Activated CD4-positive, alpha-beta T cell treated with anti-CD3 and anti-CD28 coated beads, Interleukin-2, amount 10 ng/mL, durations not matched to agents 7 days and 5 days (primary cell): ENCODE results near the gene FAM107B. TPM values are rescaled to one million over a fixed set of nuclear protein-coding genes. Genes with fewer than 3 reads are reported as not detected.

Source experiments
- CTCF ChIA-PET: fragments of 350-600 bp; sonication (Branson Sonifier 250); formaldehyde crosslinking; loops from one replicate; lab custom pipeline; 2021; ENCODE audit warnings: antibody characterized with exemption; lab: Charles Lee
- POLR2A ChIA-PET: fragments of 350-600 bp; sonication (Branson Sonifier 250); formaldehyde crosslinking; loops from one replicate; lab custom pipeline; 2021; ENCODE audit warnings: antibody characterized with exemption; lab: Charles Lee
- DNase-seq: peaks from one replicate; pipeline ENCODE4 v3.0.0-alpha.2; 2020
- H3K27ac Mint-ChIP-seq: one replicate; pipeline ENCODE4 v1.8.0; 2021; ENCODE audit warnings: mild to moderate bottlenecking, moderate library complexity, mixed read lengths
- H3K27me3 Mint-ChIP-seq: one replicate; pipeline ENCODE4 v1.8.0; 2021; ENCODE audit warnings: mixed read lengths
- H3K36me3 Mint-ChIP-seq: one replicate; pipeline ENCODE4 v1.8.0; 2021; ENCODE audit warnings: low read depth, mixed read lengths
- H3K4me1 Mint-ChIP-seq: one replicate; pipeline ENCODE4 v1.8.0; 2021; ENCODE audit warnings: mixed read lengths
- H3K4me3 Mint-ChIP-seq: one replicate; pipeline ENCODE4 v1.8.0; 2021; ENCODE audit warnings: mild to moderate bottlenecking, moderate library complexity, mixed read lengths
- H3K9me3 Mint-ChIP-seq: one replicate; pipeline ENCODE4 v1.8.0; 2021; ENCODE audit warnings: mixed read lengths
- total RNA-seq, 2 experiments: library from RNA; stranded (reverse); gene quantifications; one replicate each; pipeline ENCODE4 v1.2.3, GENCODE V29; 2021

FAM107B gene
- total RNA-seq, 2 experiments from 2014 or later: 180 to 220 TPM

DNA sequence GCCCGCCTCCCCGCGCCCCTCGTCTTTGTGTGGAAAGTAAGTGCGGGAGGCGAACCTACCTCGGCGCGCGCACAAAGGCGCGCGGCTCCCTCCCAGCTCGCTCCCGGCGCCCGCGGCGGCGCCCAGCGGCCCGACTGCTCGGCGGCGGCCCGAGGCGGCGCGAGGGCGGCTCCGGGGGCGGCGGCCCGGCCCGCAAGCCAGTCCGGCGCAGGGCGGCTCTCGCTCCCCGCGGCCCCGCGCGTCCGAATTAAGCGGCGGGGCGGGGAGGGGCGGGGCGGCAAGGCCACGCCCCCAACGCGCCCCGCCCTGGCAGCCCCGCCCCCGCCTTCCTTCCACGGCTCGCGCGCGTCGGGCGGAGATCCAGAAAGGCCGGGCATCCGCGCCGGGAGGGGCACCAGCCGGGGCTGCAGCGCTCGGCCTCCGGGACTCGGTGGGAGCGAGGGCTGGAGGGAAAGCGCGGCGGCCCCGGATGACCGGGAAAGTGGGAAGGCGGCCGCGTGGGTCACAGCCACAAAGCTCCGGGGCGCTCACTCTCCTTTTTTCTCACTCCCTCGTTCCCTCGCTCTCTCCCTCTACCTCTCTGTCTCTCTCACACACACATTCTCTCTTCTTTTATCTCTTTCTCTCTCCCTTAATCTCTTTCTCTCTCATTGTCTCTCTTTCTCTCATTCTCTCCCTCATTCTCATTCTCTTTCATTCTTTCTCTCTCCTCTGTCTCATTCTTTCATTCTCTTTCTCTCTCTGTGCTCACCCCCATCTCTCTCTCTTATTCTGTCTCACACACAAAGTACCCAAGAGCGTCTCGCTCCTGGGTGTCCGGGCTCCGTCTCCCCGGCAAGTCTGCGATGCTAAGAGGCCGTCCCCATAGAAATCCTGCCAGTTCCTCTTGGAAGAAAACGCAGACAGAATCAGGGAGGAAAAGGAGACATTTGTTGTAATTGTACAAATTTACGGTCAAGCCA lies 170.2 kb downstream of the FAM107B start:
- H3K4me1 Mint-ChIP-seq: peaks cover 59% of the 10 kb centered on the region
- POLR2A ChIA-PET: interaction anchor here (0.8 kb wide), 2 partner anchors 44 to 356 kb away, joined by 3 to 4 read pairs; no protein-coding TSS in a partner anchor
- no peaks in the 10 kb centered on the region for H3K27me3 Mint-ChIP-seq

DNA sequence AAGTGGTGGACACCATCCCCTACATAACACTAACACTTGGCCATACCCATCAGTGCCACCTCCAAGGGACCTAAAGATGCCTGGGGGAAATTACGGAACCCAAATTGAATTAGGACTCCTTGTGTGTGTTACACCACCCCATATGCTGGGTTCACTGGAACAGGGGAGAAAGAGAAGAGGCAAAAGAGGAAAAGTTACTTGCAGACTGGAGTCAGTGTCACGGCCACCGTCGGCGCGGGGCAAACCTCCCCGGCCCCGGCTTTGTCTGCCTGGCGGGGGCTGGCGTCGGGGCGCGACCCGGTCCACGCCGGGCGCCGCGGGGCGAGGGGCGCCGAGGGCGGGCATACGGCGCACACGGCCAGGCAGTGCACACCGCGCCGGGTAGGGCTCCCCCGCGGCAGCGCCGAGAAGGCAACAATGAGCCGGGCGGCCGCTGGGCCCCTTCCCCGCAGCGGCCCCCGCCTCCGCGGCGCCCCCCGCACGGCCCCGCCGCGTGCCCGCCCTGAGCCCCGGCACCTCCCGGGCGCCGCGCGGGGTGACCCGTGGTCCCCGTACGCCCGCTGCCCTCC lies 171.1 kb downstream of the FAM107B start:
- ChIA-PET POLR2A (no interaction called here), CTCF (interaction anchor here (1.0 kb wide), 1 partner anchor 14 kb away, joined by 3 read pairs; no protein-coding TSS in a partner anchor)
- Mint-ChIP-seq H3K9me3 (peaks cover 2% of the 10 kb centered on the region), H3K27me3 (no peaks in the 10 kb centered on the region), H3K4me1 (peaks cover 64% of the 10 kb centered on the region), H3K4me3 (peak overlapping the region; percentile 100), H3K36me3 (peaks cover 49% of the 10 kb centered on the region), H3K27ac (peak overlapping the region; percentile 93)
- no peak for DNase-seq

More for the DNA sequence above, 170.2 kb downstream of the FAM107B start:
- H3K4me3 Mint-ChIP-seq: peak overlapping the region; percentile 88
- H3K27ac Mint-ChIP-seq: peak overlapping the region; percentile 94
- peaks cover 2% of the 10 kb centered on the region for H3K9me3 Mint-ChIP-seq
- CTCF ChIA-PET: interaction anchor here (0.7 to 1.5 kb wide), 4 partner anchors 13 to 234 kb away, joined by 3 to 4 read pairs (median 4); partner anchors contain the start of genes CDNF, HSPA14 and MSANTD7
- H3K36me3 Mint-ChIP-seq: peaks cover 40% of the 10 kb centered on the region
- DNase-seq: peak; percentile 72

GRCh38 chr10:14602807-14603533 lies 171.7 kb downstream of the FAM107B start:
- ChIA-PET CTCF (interaction anchor here (0.6 to 0.8 kb wide), 2 partner anchors 39 to 234 kb away, joined by 3 read pairs; no protein-coding TSS in a partner anchor), POLR2A (no interaction called here)
- Mint-ChIP-seq H3K36me3 (peaks cover 55% of the 10 kb centered on the region), H3K4me1 (peaks cover 68% of the 10 kb centered on the region), H3K27me3 (no peaks in the 10 kb centered on the region), H3K4me3 (peak overlapping the region; percentile 100), H3K9me3 (peaks cover 2% of the 10 kb centered on the region), H3K27ac (peak overlapping the region; percentile 93)
- no peak for DNase-seq

- POLR2A ChIA-PET: interaction anchor here (0.6 kb wide), 1 partner anchor 12 kb away, joined by 3 read pairs; no protein-coding TSS in a partner anchor
- peaks cover 61% of the 10 kb centered on the region for H3K36me3 Mint-ChIP-seq
Measured at GRCh38 chr10:14601872-14602725, 172.6 kb downstream of the FAM107B start.

DNA sequence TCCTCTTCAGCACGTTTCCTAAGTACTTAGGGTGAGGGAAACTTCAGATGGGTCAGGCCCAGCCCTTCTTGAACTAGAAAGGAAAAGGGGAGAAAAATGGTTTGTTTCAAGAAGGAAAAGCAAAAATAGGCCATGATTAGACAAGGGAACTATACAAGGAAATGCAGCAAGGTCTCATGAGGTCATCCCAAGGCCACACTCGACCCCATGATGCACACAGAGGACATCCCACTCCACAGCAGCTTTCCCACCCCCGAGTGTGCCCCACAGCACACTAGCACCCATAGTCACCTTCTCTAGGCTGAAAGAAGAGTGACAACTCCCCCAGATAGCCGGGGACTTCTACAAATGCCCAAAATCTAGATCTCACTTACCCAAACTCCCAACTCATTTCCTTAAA lies 173.4 kb downstream of the FAM107B start:
- H3K4me1 Mint-ChIP-seq: peaks cover 76% of the 10 kb centered on the region
- peaks cover 2% of the 10 kb centered on the region for H3K9me3 Mint-ChIP-seq
- peak overlapping the region; percentile 100 for H3K4me3 Mint-ChIP-seq
- POLR2A ChIA-PET: no interaction called here
- DNase-seq: no peak
- no peaks in the 10 kb centered on the region for H3K27me3 Mint-ChIP-seq
- peaks cover 65% of the 10 kb centered on the region for H3K36me3 Mint-ChIP-seq
- CTCF ChIA-PET: interaction anchor here (1.5 kb wide), 1 partner anchor 41 kb away, joined by 4 read pairs; no protein-coding TSS in a partner anchor
- peak overlapping the region; percentile 87 for H3K27ac Mint-ChIP-seq

More at GRCh38 chr10:14601872-14602725, 172.6 kb downstream of the FAM107B start:
- no peaks in the 10 kb centered on the region for H3K27me3 Mint-ChIP-seq
- peak overlapping the region; percentile 100 for H3K4me3 Mint-ChIP-seq
- peaks cover 2% of the 10 kb centered on the region for H3K9me3 Mint-ChIP-seq
- peak overlapping the region; percentile 87 for H3K27ac Mint-ChIP-seq
- CTCF ChIA-PET: interaction anchor here (0.6 to 0.8 kb wide), 2 partner anchors 38 to 235 kb away, joined by 3 read pairs; no protein-coding TSS in a partner anchor
- peaks cover 69% of the 10 kb centered on the region for H3K4me1 Mint-ChIP-seq
- DNase-seq: peak; percentile 64

- DNase-seq: no peak
- H3K4me3 Mint-ChIP-seq: no peak overlapping the region
- peaks cover 76% of the 10 kb centered on the region for H3K36me3 Mint-ChIP-seq
- H3K9me3 Mint-ChIP-seq: no peaks in the 10 kb centered on the region
- no peaks in the 10 kb centered on the region for H3K27me3 Mint-ChIP-seq
- no peak overlapping the region for H3K27ac Mint-ChIP-seq
- H3K4me1 Mint-ChIP-seq: peaks cover 74% of the 10 kb centered on the region
- POLR2A ChIA-PET: interaction anchor here (0.6 kb wide), 1 partner anchor 221 kb away, joined by 3 read pairs; no protein-coding TSS in a partner anchor
- CTCF ChIA-PET: interaction anchor here (0.9 to 1.5 kb wide), 3 partner anchors 25 to 63 kb away, joined by 3 to 4 read pairs (median 3); no protein-coding TSS in a partner anchor
Measured at GRCh38 chr10:14600065-14600464, 174.6 kb downstream of the FAM107B start.

DNA sequence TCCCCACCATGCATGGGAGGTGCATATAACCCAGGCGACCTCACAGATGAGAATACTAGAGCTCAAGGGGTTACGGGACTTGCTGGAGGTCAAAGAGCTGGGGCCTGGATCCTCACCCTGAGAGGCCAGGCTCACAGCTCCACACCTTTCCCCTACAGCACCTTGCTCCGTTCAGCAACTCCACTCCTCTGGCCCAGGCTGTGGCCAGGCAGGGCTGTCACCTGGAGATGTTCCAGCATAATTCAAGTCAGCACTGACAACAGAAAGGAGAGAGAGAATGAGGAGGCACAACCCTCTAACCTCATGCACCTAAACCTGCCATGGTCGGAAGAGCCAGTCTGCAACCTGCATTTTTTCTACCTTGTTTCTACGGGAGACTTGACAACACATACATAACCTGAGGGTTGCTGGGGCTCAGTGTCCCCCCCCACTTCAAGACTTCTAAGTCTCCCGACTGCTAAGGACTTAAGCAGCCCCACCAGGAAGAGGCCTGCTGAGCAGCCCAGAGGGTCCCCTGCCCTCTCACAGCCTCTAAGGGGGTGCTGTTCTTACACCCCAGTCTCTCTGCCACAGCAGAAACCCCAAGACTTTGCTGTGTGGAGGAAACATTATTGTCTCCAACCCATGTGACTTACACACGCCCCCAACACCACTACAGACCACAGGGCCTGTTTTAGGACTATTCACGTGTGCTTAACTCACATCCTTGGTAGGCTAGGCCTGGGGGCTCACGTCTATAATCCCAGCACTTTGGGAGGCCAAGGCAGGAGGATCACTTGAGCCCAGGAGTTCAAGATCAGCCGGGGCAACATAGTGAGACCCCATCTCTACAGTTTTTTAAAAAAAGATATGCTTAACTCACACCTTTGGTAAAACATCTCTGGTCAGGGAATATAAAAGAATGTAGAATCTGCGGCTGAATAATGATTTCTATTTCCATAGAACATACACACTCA lies 175.6 kb downstream of the FAM107B start:
- POLR2A ChIA-PET: interaction anchor here (0.6 kb wide), 2 partner anchors 68 to 222 kb away, joined by 3 read pairs; no protein-coding TSS in a partner anchor
- CTCF ChIA-PET: interaction anchor here (0.9 to 1.2 kb wide), 2 partner anchors 24 to 62 kb away, joined by 3 read pairs; no protein-coding TSS in a partner anchor
- no peak overlapping the region for H3K4me3 Mint-ChIP-seq
- peaks cover 75% of the 10 kb centered on the region for H3K4me1 Mint-ChIP-seq
- H3K9me3 Mint-ChIP-seq: no peaks in the 10 kb centered on the region
- no peak for DNase-seq
- H3K36me3 Mint-ChIP-seq: peaks cover 79% of the 10 kb centered on the region
- H3K27me3 Mint-ChIP-seq: no peaks in the 10 kb centered on the region
- peak overlapping the region; percentile 21 for H3K27ac Mint-ChIP-seq

GRCh38 chr10:14595526-14596182 lies 179.0 kb downstream of the FAM107B start:
- Mint-ChIP-seq H3K27me3 (no peaks in the 10 kb centered on the region), H3K4me1 (peaks cover 77% of the 10 kb centered on the region), H3K27ac (peak overlapping the region; percentile 70), H3K36me3 (peaks cover 77% of the 10 kb centered on the region), H3K9me3 (no peaks in the 10 kb centered on the region), H3K4me3 (no peak overlapping the region)
- POLR2A ChIA-PET: interaction anchor here (0.8 kb wide), 1 partner anchor 159 kb away, joined by 3 read pairs; no protein-coding TSS in a partner anchor
- no peak for DNase-seq
- CTCF ChIA-PET: no interaction called here

DNA sequence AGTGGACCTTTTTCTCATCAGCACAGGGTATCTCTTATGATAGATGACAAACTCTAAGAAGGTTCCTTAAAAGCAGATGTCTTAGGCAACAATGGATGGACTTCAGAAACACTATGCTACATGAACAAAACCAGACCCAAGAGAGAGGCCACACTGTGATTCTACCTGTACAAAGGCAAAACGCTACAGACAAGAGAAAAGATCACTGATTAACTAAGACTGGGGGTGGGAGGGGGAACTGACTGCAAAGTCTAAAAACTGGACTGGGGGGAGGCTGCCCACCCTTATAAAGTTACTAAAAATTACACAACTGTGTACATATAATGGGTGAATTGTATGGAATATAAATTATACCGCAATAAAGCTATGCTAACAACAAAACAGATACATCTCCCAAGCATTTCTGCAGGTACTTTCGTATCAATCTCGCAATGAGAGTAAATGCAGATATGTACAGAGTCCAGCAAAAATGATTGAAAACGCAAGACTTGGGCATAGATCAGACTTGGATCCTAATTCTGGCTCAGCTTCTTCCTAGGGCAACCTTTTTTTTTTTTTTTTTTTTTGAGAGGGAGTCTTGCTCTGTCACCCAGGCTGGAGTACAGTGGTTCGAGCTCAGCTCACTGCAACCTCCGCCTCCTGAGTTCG lies 179.7 kb downstream of the FAM107B start:
- POLR2A ChIA-PET: no interaction called here
- Mint-ChIP-seq H3K27ac (no peak overlapping the region), H3K36me3 (peaks cover 79% of the 10 kb centered on the region), H3K27me3 (no peaks in the 10 kb centered on the region), H3K4me3 (no peak overlapping the region), H3K4me1 (peaks cover 79% of the 10 kb centered on the region), H3K9me3 (no peaks in the 10 kb centered on the region)
- DNase-seq: no peak
- CTCF ChIA-PET: interaction anchor here (0.6 to 1.2 kb wide), 2 partner anchors 16 to 331 kb away, joined by 3 read pairs; no protein-coding TSS in a partner anchor
